ENCODE results near the gene SHF.

The SHF gene

DNA sequence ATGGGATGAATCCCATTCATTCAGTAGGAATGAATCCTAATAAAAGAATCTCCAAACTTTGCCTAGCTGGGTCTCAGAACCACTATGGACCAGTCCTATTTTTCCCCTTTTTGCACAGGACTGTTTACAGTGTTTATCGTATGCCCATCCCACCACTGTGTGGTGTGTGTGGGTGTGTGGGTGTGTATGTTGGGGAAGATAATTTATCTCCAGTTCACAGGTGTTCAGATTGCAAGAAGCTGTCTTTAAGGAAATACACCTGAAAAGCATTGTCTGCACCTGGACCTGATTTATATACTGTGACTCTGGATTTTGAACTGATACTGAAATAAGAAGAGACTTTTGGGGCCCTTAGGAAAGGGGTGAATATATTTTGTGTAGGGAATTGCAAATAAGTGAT lies 24.7 kb upstream of the SHF start:
- H3K4me3 ChIP-seq (ENCODE audit: low read length), result no peak overlapping the region
- no peaks in the 10 kb centered on the region for H3K4me1 ChIP-seq (ENCODE audit: control insufficient read depth, insufficient read depth, low read length)

GRCh38 chr15:45205192-45205591 lies 17.4 kb upstream of the SHF start:
- Histone ChIP-seq H3K9ac (ENCODE audit: low read length) (no peak overlapping the region), H3K4me1 (ENCODE audit: control insufficient read depth, insufficient read depth, low read length) (no peaks in the 10 kb centered on the region), H3K4me3 (ENCODE audit: low read length) (no peak overlapping the region), H3K27ac (ENCODE audit: low read depth, low read length) (no peak overlapping the region), H3K36me3 (ENCODE audit: control insufficient read depth, insufficient read depth, low read length) (no peaks in the 10 kb centered on the region), H3K27me3 (ENCODE audit: control insufficient read depth, insufficient read depth, low read length) (no peaks in the 10 kb centered on the region)

More for the DNA sequence above, 24.7 kb upstream of the SHF start:
- no peaks in the 10 kb centered on the region for H3K36me3 ChIP-seq (ENCODE audit: control insufficient read depth, insufficient read depth, low read length)
- H3K27me3 ChIP-seq (ENCODE audit: control insufficient read depth, insufficient read depth, low read length), result no peaks in the 10 kb centered on the region
- H3K27ac ChIP-seq (ENCODE audit: low read depth, low read length), result no peak overlapping the region
- no peak overlapping the region for H3K9ac ChIP-seq (ENCODE audit: low read length)

DNA sequence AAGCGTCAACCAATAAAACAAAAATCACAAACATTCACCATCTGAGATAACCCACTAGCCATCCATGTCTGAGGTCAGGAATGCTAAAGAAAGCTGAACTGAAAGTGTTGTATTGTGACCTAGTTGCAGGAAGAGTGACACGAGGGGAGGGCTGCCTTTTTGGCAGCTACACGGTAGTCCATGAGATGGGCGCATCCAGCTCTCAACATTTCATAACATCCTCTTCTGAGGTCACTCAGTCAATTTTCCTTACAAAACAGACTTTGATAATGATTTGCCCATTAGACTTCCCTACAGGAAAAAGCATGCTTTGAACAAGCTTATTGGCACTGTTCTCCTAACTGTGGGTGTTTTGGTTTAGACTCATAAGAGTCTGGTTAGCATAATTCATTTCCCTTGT lies 15.4 kb upstream of the SHF start:
- no peak overlapping the region for H3K9ac ChIP-seq (ENCODE audit: low read length)
- no peak overlapping the region for H3K27ac ChIP-seq (ENCODE audit: low read depth, low read length)
- no peaks in the 10 kb centered on the region for H3K27me3 ChIP-seq (ENCODE audit: control insufficient read depth, insufficient read depth, low read length)
- peaks cover 3% of the 10 kb centered on the region for H3K4me1 ChIP-seq (ENCODE audit: control insufficient read depth, insufficient read depth, low read length)
- H3K4me3 ChIP-seq (ENCODE audit: low read length), result no peak overlapping the region
- no peaks in the 10 kb centered on the region for H3K36me3 ChIP-seq (ENCODE audit: control insufficient read depth, insufficient read depth, low read length)

DNA sequence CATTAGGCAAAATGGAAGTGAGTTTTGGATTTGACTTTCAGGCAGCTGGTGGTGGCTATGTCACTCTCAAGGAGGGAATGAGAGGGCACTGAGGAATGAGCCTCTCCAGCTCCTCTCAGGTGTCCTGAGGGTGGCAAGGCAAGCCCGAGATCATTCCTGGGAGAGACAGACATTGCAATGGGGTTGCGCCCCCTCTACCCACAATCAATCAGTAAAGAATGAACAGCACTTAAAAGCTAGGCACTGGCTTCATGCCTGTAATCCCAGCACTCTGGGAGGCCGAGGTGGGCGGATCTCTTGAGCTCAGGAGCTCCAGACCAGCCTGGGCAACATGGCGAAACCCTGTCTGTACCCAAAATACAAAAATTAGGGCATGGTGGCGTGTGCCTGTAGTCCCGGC lies 14.1 kb upstream of the SHF start:
- H3K27ac ChIP-seq (ENCODE audit: low read depth, low read length), result no peak overlapping the region
- no peak overlapping the region for H3K4me3 ChIP-seq (ENCODE audit: low read length)
- H3K27me3 ChIP-seq (ENCODE audit: control insufficient read depth, insufficient read depth, low read length), result no peaks in the 10 kb centered on the region
- no peak overlapping the region for H3K9ac ChIP-seq (ENCODE audit: low read length)
- no peaks in the 10 kb centered on the region for H3K36me3 ChIP-seq (ENCODE audit: control insufficient read depth, insufficient read depth, low read length)
- H3K4me1 ChIP-seq (ENCODE audit: control insufficient read depth, insufficient read depth, low read length), result peaks cover 3% of the 10 kb centered on the region

GRCh38 chr15:45201557-45201859 lies 13.7 kb upstream of the SHF start:
- no peak overlapping the region for H3K4me3 ChIP-seq (ENCODE audit: low read length)
- no peaks in the 10 kb centered on the region for H3K36me3 ChIP-seq (ENCODE audit: control insufficient read depth, insufficient read depth, low read length)
- H3K4me1 ChIP-seq (ENCODE audit: control insufficient read depth, insufficient read depth, low read length), result peaks cover 3% of the 10 kb centered on the region
- no peaks in the 10 kb centered on the region for H3K27me3 ChIP-seq (ENCODE audit: control insufficient read depth, insufficient read depth, low read length)
- peak overlapping the region; percentile 97 for H3K27ac ChIP-seq (ENCODE audit: low read depth, low read length)
- H3K9ac ChIP-seq (ENCODE audit: low read length), result no peak overlapping the region

GRCh38 chr15:45200799-45201556 lies 13.2 kb upstream of the SHF start:
- Histone ChIP-seq H3K4me3 (ENCODE audit: low read length) (peak overlapping the region; percentile 81), H3K27ac (ENCODE audit: low read depth, low read length) (peak overlapping the region; percentile 97), H3K9ac (ENCODE audit: low read length) (peak overlapping the region; percentile 76), H3K36me3 (ENCODE audit: control insufficient read depth, insufficient read depth, low read length) (no peaks in the 10 kb centered on the region), H3K27me3 (ENCODE audit: control insufficient read depth, insufficient read depth, low read length) (no peaks in the 10 kb centered on the region), H3K4me1 (ENCODE audit: control insufficient read depth, insufficient read depth, low read length) (peaks cover 3% of the 10 kb centered on the region)

DNA sequence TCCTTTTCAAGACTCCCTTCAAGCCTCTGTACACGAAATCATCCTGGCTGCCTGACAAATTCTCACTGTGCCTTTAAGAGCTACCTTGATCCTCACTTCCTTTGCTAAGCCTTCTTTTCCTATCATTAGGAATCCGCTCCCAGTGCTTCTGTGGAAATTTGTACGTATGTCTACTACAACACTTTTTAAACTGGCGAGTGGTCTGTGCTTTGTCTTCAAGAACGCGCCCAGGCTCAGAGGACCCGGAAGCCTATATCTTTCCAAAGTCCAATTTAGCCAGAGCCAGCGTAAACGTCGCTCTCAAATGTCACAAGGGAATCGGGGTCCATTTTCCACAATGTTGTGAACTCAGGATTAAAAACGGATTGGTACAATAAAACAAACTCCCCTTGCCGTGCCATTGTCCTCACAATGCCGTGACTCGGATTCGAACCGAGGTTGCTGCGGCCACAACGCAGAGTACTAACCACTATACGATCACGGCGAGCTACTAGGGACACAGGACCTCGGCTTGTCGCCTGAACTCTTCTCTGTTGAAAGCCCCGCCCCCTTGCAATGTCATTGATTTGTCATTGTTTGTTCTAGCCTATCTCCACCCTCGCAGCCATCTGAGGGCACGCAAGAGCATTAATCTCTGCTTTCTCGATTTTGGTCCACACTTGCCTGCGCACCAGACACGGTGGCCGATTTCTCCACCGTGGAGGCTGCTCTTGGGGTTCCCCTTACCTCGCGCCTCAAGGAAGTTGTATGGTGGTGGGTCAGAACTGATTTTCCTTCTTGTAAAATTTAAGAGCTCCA lies 12.4 kb upstream of the SHF start:
- peak overlapping the region; percentile 97 for H3K27ac ChIP-seq (ENCODE audit: low read depth, low read length)
- peak overlapping the region; percentile 76 for H3K9ac ChIP-seq (ENCODE audit: low read length)
- no peaks in the 10 kb centered on the region for H3K27me3 ChIP-seq (ENCODE audit: control insufficient read depth, insufficient read depth, low read length)
- H3K4me3 ChIP-seq (ENCODE audit: low read length), result peak overlapping the region; percentile 81
- H3K36me3 ChIP-seq (ENCODE audit: control insufficient read depth, insufficient read depth, low read length), result no peaks in the 10 kb centered on the region
- H3K4me1 ChIP-seq (ENCODE audit: control insufficient read depth, insufficient read depth, low read length), result peaks cover 3% of the 10 kb centered on the region

DNA sequence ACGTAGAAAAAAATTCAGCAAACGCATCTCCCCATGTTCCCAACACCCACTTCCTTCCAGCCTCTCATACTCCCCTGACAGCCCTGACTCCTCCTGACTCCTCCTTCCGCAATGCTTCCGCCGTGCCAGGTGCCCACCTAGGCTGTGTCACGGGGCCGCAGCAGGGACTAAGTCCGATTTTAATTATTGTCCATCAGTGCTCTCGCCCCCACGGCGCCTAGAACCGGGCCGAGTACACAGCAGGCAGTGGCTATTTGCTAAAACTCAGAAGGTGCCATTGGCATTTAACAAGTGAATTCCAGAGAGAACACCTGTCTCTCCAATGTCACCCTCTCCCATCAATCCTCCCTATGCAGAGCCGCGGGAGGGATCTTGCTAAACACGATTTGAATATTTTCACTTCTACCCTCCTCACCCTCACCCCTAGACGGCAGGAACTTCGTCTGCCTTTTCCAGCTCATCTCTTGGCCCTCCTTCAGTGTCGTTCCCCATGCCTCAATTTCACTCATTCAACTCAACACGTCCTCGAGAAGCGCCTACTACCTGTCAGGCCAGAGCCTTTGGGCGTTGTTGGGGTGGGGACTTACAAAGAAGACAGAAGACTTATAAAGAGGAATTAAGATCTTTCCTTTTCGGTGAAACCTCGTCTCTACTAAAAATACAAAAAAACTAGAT lies 11.5 kb upstream of the SHF start:
- H3K27ac ChIP-seq (ENCODE audit: low read depth, low read length), result peak overlapping the region; percentile 97
- H3K4me1 ChIP-seq (ENCODE audit: control insufficient read depth, insufficient read depth, low read length), result peaks cover 3% of the 10 kb centered on the region
- no peaks in the 10 kb centered on the region for H3K36me3 ChIP-seq (ENCODE audit: control insufficient read depth, insufficient read depth, low read length)
- no peaks in the 10 kb centered on the region for H3K27me3 ChIP-seq (ENCODE audit: control insufficient read depth, insufficient read depth, low read length)
- H3K9ac ChIP-seq (ENCODE audit: low read length), result peak overlapping the region; percentile 71
- peak overlapping the region; percentile 81 for H3K4me3 ChIP-seq (ENCODE audit: low read length)

DNA sequence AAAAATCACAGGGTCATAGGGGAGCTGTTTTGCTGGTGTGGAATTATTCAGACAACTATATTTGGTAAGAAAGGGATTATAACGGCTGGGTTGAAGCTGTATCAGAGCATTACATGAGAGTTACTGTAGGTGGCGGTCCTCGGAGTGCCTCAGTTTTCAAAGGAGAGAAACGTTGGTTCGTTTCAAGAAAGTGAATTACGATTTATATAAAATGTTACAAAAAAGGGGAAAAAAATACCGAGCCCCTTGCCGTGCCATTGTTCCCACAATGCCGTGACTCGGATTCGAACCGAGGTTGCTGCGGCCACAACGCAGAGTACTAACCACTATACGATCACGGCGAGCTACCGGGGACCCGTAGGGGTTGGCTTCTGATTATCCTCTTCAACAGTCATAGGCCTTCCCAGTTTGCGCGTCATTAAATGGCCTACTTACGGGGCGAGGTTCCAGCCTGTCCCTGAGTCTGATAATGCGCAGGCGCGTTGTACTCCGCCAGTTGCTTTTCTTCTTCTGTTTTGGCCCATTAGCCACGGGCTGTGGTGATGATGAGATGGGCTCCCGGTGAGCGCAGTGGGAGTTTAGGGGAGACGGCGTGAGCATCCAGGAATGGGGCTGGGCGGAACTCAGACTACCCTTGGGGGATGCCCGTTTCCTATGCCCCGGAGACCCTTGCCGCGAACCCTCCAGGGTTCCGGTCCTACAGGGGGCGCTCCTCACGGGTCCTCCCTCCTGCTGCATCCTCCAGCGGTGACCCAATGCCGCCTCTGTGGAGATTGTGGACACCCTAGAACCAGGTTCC lies 10.8 kb upstream of the SHF start:
- peak overlapping the region; percentile 81 for H3K4me3 ChIP-seq (ENCODE audit: low read length)
- H3K27me3 ChIP-seq (ENCODE audit: control insufficient read depth, insufficient read depth, low read length), result no peaks in the 10 kb centered on the region
- peaks cover 3% of the 10 kb centered on the region for H3K4me1 ChIP-seq (ENCODE audit: control insufficient read depth, insufficient read depth, low read length)
- H3K9ac ChIP-seq (ENCODE audit: low read length), result peak overlapping the region; percentile 71
- peak overlapping the region; percentile 97 for H3K27ac ChIP-seq (ENCODE audit: low read depth, low read length)
- H3K36me3 ChIP-seq (ENCODE audit: control insufficient read depth, insufficient read depth, low read length), result no peaks in the 10 kb centered on the region

DNA sequence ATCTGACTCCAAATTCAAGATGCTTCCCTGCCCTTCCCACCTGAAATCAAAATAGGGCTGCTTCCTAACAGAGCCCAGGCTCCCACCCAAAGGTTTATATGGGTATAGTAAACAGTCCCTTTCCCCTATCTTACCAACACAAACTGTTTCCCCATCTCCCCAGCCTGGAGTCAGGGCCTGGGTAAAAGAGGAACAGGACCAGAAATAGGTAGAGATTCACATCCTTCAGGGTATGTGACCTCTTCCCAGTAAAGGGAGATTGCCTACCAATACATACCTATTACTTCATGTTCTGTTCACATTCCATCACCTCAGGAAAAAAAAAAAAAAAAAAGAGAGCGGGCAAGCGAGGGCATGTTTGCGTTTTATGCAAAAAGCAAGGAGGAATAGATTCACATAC lies 9.7 kb upstream of the SHF start:
- no peak overlapping the region for H3K4me3 ChIP-seq (ENCODE audit: low read length)
- no peaks in the 10 kb centered on the region for H3K36me3 ChIP-seq (ENCODE audit: control insufficient read depth, insufficient read depth, low read length)
- peaks cover 3% of the 10 kb centered on the region for H3K4me1 ChIP-seq (ENCODE audit: control insufficient read depth, insufficient read depth, low read length)
- H3K27ac ChIP-seq (ENCODE audit: low read depth, low read length), result no peak overlapping the region
- no peaks in the 10 kb centered on the region for H3K27me3 ChIP-seq (ENCODE audit: control insufficient read depth, insufficient read depth, low read length)
- H3K9ac ChIP-seq (ENCODE audit: low read length), result no peak overlapping the region

DNA sequence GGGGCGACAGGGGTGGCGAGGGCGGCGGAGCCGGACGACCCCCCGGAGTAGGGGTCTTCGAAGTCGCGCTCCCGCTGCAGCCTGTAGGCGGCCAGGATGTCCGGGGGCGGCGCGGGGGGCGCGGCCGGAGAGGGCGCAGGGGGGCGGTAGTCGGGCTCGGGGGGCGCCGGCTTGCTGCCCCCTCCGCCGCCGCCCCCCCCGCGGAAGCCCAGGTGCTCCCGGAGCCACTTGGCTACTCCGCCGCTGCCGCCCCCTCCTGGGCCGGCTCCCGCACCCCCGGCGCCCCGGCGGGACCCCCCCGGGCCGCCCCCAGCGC lies 230 bp downstream of the SHF start:
- Histone ChIP-seq H3K4me1 (ENCODE audit: control insufficient read depth, insufficient read depth, low read length) (peaks cover 5% of the 10 kb centered on the region), H3K27me3 (ENCODE audit: control insufficient read depth, insufficient read depth, low read length) (peaks cover 4% of the 10 kb centered on the region), H3K27ac (ENCODE audit: low read depth, low read length) (peak overlapping the region; percentile 76), H3K4me3 (ENCODE audit: low read length) (peak overlapping the region; percentile 68), H3K9ac (ENCODE audit: low read length) (no peak overlapping the region), H3K36me3 (ENCODE audit: control insufficient read depth, insufficient read depth, low read length) (no peaks in the 10 kb centered on the region)

All from rectal smooth muscle tissue (tissue), 1 donor.